Neural crest cell (in vitro differentiated cells): ENCODE data around the gene STK17A. TPM values are rescaled to one million over a fixed set of nuclear protein-coding genes. Genes with fewer than 3 reads are reported as not detected.

Experiments used
- DNase-seq: peaks from one replicate; pipeline ENCODE4 v3.0.0; 2021; ENCODE audit warnings: low read depth, mixed read lengths, low spot score
- H3K27ac Mint-ChIP-seq: one replicate; pipeline ENCODE4 v1.8.0; 2021; ENCODE audit warnings: mild to moderate bottlenecking, mixed read lengths; ENCODE audit not compliant: unreplicated experiment
- H3K27me3 Mint-ChIP-seq: 2 replicates; pipeline ENCODE4 v1.8.0; 2021; ENCODE audit warnings: low read depth, mild to moderate bottlenecking, mixed read lengths
- H3K36me3 Mint-ChIP-seq: 2 replicates; pipeline ENCODE4 v1.8.0; 2021; ENCODE audit warnings: low read depth, mild to moderate bottlenecking, mixed read lengths
- H3K4me1 Mint-ChIP-seq: 2 replicates; pipeline ENCODE4 v1.8.0; 2021; ENCODE audit warnings: mixed read lengths
- H3K4me3 Mint-ChIP-seq: one replicate; pipeline ENCODE4 v1.8.0; 2021; ENCODE audit warnings: mild to moderate bottlenecking, mixed read lengths
- H3K9me3 Mint-ChIP-seq: 2 replicates; pipeline ENCODE4 v1.8.0; 2021; ENCODE audit warnings: mixed read lengths
- total RNA-seq: library from RNA; stranded (reverse); gene quantifications from 2 replicates; pipeline ENCODE4 v1.2.1, GENCODE V29; 2021
- TF ChIP-seq, protein P1 (sequence below): fragments of 200-600 bp; sonication (generic); conservative IDR thresholded peaks from 2 replicates; pipeline ENCODE4 v1.5.0; 2021; ENCODE audit warnings: antibody characterized with exemption, mild to moderate bottlenecking

STK17A gene
- total RNA-seq, 1 donor from 2014 or later, result 7.1 TPM

DNA sequence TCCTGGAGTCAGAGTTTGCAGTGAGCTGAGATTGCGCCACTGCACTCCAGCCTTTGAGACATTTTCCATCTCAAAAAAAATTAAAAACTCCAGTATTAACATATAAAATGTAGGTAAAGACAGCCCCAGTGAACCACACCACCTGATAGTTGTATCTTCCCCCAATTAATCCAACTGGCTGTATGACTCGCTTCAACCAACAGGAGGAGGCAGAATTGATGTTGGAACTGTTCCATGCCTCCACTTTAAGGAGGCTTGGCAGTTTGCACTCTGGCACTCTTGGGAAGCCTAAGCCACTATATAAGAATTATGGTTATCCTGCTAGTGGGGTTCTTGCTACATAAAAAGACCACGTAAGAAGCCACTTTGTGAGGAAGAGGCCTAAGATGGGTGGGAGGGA, 72.7 kb downstream of the STK17A start:
- Mint-ChIP-seq H3K27ac (no peak overlapping the region), H3K4me3 (no peak overlapping the region), H3K9me3 (no peaks in the 10 kb centered on the region), H3K27me3 (no peaks in the 10 kb centered on the region), H3K4me1 (peaks cover 15% of the 10 kb centered on the region), H3K36me3 (peaks cover 23% of the 10 kb centered on the region)
- TF ChIP-seq, protein P1, sequence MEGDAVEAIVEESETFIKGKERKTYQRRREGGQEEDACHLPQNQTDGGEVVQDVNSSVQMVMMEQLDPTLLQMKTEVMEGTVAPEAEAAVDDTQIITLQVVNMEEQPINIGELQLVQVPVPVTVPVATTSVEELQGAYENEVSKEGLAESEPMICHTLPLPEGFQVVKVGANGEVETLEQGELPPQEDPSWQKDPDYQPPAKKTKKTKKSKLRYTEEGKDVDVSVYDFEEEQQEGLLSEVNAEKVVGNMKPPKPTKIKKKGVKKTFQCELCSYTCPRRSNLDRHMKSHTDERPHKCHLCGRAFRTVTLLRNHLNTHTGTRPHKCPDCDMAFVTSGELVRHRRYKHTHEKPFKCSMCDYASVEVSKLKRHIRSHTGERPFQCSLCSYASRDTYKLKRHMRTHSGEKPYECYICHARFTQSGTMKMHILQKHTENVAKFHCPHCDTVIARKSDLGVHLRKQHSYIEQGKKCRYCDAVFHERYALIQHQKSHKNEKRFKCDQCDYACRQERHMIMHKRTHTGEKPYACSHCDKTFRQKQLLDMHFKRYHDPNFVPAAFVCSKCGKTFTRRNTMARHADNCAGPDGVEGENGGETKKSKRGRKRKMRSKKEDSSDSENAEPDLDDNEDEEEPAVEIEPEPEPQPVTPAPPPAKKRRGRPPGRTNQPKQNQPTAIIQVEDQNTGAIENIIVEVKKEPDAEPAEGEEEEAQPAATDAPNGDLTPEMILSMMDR, result no peak
- no peak for DNase-seq

- DNase-seq, result no peak
- TF ChIP-seq, protein P1, result no peak
- H3K27ac Mint-ChIP-seq, result no peak overlapping the region
- no peaks in the 10 kb centered on the region for H3K9me3 Mint-ChIP-seq
- no peak overlapping the region for H3K4me3 Mint-ChIP-seq
- peaks cover 9% of the 10 kb centered on the region for H3K4me1 Mint-ChIP-seq
- H3K27me3 Mint-ChIP-seq, result no peaks in the 10 kb centered on the region
- H3K36me3 Mint-ChIP-seq, result peaks cover 26% of the 10 kb centered on the region
Observed at GRCh38 chr7:43656997-43657396, 74.1 kb downstream of the STK17A start.

- H3K36me3 Mint-ChIP-seq, result peaks cover 28% of the 10 kb centered on the region
- DNase-seq, result no peak
- peaks cover 4% of the 10 kb centered on the region for H3K4me1 Mint-ChIP-seq
- H3K27me3 Mint-ChIP-seq, result no peaks in the 10 kb centered on the region
- no peak overlapping the region for H3K4me3 Mint-ChIP-seq
- TF ChIP-seq, protein P1, result no peak
- H3K9me3 Mint-ChIP-seq, result peaks cover 3% of the 10 kb centered on the region
- H3K27ac Mint-ChIP-seq, result peak overlapping the region; percentile 73
Observed at GRCh38 chr7:43658718-43659548, 76.0 kb downstream of the STK17A start.

- Mint-ChIP-seq H3K4me1 (peaks cover 4% of the 10 kb centered on the region), H3K27me3 (no peaks in the 10 kb centered on the region)
- TF ChIP-seq, protein P1, result no peak
Observed at GRCh38 chr7:43659549-43659896, 76.6 kb downstream of the STK17A start.

GRCh38 chr7:43660141-43660540, 77.2 kb downstream of the STK17A start:
- TF ChIP-seq, protein P1, result no peak
- Mint-ChIP-seq H3K36me3 (peaks cover 25% of the 10 kb centered on the region), H3K4me3 (no peak overlapping the region), H3K4me1 (peaks cover 4% of the 10 kb centered on the region), H3K27me3 (no peaks in the 10 kb centered on the region), H3K9me3 (peaks cover 3% of the 10 kb centered on the region), H3K27ac (no peak overlapping the region)
- DNase-seq, result no peak

More at GRCh38 chr7:43659549-43659896, 76.6 kb downstream of the STK17A start:
- peaks cover 3% of the 10 kb centered on the region for H3K9me3 Mint-ChIP-seq
- H3K36me3 Mint-ChIP-seq, result peaks cover 25% of the 10 kb centered on the region
- DNase-seq, result no peak
- no peak overlapping the region for H3K27ac Mint-ChIP-seq
- H3K4me3 Mint-ChIP-seq, result no peak overlapping the region
